ENCODE measurements around the gene NCEH1.
"Not testable (repeated sequence)": the region's sequence is repeated elsewhere in the genome, so short reads cannot be mapped to it uniquely, and the experiment has no call there.

The NCEH1 gene

DNA sequence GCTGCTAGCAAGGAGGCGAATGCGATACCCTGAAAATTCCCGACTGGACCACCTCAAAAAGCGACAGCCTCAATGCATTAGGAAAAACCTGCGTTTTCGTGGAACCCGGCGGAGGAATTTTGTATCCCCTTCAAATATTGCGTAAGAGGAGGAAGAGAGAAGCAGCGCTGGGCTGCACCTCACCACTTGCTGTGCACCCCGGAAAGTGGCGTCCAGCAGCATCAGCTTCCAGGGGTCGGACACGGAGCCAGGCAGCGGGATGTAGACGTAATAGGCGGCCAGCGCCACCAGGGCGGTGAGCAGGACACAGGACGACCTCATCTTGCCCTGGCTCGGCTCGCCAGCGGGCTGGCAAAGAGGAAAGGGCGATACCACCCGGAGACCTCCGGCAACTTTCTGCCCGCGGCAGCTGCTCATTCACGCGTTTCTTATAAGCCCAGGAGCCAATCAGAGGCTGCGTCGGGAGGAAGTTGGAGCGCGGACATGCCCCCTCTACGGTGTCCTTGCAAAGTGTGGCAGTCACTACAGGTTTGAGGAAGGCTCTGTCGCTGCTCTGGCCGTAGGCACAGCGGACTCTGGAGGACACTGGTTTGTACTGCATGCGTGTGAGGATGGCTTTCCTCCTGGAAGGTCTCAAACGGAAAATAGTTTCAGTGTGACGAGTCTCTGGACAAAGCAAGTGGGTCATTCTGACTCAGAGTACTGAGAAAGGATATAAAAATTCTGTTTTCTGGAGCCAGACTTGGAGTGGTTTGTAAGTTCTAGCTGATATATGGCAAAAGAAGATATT lies at the start of gene NCEH1:
Gene NCEH1 (minus strand): TSS at position 404 of the 790 bp plus-strand sequence. CDS start 83 bp downstream, at position 321.
- DNase-seq (ENCODE audit: low spot score): peak; percentile 93

DNA sequence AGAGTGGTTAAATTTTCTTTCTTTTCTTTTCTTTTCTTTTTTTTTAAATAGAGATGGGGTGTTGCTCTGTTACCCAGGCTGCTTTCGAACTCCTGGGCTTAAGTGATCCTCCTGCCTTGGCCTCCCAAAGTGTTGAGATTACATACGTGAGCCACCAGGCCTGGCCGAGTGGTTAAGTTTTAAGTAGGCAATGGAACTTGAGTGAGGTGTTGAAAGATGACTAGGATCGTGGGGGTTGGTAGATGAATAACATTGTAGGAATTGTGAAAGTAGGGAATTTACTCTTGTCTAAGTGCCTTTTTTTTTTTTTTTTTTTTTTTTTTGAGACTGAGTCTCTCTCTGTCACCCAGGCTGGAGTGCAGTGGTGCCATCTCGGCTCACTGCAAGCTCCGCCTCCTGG lies 49.5 kb upstream of the NCEH1 start:
- DNase-seq (ENCODE audit: low spot score): not testable (repeated sequence)

DNA sequence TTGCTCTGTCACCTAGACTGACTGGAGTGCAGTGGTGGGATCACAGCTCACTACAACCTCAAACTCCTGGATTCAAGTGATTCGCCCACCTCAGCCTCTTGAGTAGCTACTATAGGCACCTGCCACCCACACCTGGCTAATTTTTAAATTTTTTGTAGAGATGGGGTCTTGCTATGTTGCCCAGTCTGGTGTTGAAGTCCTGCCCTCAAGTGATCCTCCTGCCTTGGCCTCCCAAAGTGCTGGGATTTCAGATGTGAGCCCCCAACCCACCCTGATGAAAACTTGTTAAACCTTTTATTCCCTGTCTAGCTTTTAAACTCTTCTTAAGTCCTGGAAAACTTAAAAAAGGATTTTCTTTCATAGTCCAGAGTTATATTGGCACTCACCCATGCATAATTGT lies 42.3 kb upstream of the NCEH1 start:
- no peak for DNase-seq (ENCODE audit: low spot score)

DNA sequence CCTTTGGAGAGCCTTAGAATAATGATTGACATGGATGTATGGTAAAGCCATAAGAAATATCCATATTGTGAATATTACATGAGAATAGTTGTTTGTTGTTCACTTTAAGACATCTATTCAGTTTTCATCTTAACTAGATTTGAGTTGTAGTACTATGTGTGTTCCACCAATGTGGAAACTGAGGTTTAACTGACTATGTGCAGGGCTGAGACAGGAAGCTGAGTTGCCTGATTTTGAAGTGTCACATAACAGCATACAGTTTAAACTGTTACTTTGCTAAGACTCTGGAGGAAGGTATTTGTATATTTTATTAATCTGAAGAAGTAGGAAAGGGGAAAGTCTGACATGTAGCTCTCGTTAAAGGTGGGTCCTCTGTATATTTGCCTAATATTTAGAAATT lies 41.8 kb upstream of the NCEH1 start:
- no peak for DNase-seq (ENCODE audit: low spot score)

DNA sequence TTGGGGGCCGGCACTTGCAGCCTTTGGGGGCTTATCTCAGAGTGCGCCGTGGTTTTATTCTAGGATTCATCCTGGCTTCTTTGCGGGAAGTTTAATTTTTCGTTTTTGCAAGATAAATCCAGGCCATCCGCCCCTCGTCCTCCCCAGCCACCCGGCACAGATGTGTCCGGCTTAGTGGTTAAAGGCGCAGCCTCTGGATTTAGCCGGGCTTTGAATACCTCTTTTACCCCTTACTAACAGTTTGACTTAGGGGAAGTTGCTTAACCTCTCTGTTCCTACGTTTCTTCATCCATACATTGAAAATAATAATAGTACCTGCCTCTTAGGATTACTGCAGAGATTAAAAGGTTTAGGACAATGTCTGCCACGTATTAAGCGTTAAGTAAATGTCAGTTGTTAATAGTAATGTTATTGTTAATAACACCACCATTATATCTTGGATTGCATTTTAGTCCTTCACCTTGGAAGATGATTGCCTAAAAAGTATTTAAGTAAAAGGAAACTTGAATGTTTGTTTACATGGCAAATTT lies 40.4 kb upstream of the NCEH1 start:
- peak; percentile 42 for DNase-seq (ENCODE audit: low spot score)

DNA sequence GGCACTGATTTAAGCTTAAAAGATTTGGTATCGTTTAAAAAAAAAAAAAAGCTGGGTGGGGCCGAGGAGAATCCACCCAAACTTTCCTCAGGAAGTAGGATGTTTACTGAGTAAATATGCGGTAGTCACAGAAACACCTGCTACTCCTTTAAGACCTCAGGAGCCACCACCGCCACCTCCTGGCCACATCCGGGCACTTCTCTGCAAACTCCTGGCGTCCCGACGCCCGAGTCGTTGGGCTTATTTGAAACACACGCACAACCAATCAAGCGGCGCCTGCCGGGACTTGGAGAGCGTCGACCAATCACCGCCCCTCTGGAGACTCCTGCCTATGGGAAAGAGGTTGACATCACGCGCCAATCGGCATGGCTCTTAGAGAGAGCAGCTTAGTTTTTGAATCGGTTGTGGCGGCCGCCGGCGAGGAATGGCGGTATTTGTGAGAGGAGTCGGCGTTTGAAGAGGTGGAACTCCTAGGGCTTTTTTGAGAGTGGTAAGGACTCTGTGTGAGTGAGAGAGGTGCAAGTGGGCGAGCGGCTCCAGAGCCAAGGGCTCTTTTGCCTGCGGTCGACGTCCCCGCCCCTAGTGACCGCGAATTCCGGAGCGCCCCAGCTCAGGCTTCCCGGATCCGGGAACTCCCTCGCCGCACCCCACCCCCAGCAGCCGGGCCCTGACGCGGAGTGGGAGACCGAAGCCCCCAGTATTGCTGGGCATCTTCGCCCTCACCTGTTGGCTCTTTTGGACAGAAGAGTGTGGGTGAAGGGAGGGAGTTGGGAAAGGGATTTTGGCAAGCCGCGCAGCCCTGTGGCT lies 39.7 kb upstream of the NCEH1 start, which contains the start of gene ECT2:
Gene ECT2 (plus strand): TSS at position 359 of the 807 bp plus-strand sequence. CDS start 3,805 bp downstream, outside the sequence.
- DNase-seq (ENCODE audit: low spot score): peak; percentile 99

GRCh38 chr3:172750069-172750367 lies 39.2 kb upstream of the NCEH1 start:
- no peak for DNase-seq (ENCODE audit: low spot score)

DNA sequence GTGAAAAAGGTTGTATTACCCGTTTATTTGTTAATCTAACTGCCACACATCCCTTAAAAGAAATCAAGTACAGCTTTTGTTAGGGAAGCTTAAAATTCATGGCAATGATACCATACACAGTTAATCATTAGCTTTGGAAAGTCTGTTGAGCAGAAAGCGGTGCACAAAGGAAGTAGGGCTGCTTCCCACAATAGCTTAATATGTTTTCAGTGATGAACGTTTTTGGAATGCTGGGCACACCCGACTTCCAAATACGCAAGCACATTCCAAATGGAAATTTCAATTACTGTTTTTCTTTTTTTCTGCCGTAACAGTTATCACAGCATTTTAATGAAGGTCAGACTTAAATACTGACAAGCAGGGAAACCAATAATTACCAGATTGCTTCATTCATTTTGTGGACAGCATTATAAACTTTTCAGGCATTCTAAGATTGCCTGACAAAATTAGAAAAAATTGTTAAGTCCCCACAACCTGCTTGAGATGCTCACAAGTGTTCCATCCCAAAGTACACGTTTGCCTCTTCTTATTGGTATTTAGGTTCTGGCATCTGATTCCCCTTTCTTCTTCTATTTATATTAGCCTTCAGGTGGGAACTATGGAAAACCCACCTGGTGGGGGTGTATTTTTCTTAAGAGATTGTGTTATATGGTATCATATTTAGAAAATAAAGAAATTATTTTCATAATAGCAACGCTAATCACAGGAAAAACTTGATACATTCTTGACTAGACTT lies 38.5 kb upstream of the NCEH1 start:
- peak; percentile 79 for DNase-seq (ENCODE audit: low spot score)

DNA sequence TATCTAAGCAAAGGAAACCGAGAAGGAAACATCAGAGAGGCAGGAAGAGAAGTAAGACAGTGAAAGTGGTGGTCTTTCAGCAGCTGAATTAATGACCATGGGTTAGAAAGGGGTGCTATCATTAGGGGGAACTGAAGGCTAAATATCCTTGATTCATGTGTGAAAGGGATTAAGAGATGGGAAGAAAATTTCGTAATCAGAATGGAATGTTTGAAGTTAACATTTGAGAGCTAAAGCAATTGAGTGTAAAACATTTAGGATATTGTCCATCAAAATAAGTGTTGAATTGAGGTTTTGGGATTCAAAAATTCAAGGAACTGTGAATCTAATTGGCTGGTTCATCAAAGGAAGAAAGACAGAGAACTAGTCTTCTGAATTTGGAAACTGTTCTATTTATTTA lies 35.6 kb upstream of the NCEH1 start:
- DNase-seq (ENCODE audit: low spot score): peak; percentile 40

DNA sequence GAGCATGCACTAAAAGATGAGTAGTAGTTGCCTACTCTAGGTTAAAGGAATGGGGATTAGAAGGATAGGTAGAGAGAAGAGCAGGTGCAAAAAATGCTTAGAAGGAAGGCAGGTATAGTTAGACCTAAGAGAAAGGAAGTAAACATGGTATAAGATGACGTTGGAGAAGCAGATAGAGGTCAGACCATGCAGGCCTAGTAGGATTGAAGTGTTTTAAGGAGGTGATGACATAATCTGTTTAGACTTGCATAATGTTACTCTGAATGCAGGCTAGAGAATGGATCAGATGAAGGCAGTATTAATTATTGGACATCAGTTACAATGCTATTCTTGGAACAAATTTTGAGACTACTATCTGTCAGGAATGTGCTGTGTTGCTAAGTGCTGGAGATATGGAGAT lies 28.6 kb upstream of the NCEH1 start:
- no peak for DNase-seq (ENCODE audit: low spot score)

DNA sequence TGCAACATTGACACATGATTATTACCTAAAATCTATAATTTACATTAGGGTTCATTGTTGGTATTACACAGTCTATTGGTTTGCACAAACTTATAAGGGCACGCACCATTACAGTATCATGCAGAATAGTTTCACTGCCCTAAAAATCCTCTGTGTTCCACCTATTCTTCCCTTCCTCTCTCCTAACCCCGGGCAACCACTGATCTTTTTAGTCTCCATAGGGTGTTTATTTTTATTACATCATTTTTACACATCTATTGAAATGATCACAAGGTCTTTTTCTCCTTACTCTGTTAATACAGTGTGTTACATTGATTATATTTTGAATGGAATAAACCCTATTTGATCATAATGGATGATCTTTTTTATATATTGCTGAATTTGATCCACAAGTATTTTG lies 24.1 kb upstream of the NCEH1 start:
- no peak for DNase-seq (ENCODE audit: low spot score)

DNA sequence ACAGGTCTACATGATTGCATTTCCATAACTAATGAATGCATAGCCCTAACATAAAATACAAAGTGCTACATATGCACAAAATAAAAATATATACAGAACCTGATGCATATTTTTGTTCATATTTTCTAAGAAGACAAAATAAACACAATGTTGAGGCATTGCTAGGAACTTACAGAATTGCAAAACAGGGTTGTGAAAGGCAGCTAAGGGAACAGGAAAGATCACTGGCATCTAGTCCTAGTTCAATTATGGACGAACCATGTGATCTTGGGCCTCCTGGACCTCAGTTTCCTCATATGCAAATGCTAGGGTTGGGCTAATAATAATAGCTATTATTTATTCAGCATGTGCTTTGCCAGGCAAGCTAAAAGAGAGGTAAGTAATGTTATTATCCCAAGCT lies 15.5 kb upstream of the NCEH1 start:
- DNase-seq (ENCODE audit: low spot score): no peak

DNA sequence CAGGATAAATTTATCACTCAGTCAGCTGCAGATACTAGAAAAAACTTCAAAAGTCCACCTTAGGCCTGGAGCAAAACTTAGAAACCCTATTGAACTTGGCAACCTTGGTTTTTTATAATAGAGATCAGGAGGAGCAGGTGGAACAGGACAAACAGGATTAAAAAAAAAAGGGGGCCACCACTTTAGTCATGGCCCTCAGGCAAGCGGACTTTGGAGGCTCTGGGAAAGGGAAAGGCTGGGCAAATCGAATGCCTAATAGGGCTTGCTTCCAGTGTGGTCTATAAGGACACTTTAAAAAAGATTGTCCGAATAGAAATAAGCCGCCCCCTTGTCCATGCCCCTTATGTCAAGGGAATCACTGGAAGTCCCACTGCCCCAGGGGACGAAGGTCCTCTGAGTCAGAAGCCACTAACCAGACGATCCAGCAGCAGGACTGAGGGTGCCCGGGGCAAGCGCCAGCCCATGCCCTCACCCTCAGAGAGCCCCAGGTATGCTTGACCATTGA lies 11.7 kb upstream of the NCEH1 start:
- DNase-seq (ENCODE audit: low spot score): not testable (repeated sequence)

DNA sequence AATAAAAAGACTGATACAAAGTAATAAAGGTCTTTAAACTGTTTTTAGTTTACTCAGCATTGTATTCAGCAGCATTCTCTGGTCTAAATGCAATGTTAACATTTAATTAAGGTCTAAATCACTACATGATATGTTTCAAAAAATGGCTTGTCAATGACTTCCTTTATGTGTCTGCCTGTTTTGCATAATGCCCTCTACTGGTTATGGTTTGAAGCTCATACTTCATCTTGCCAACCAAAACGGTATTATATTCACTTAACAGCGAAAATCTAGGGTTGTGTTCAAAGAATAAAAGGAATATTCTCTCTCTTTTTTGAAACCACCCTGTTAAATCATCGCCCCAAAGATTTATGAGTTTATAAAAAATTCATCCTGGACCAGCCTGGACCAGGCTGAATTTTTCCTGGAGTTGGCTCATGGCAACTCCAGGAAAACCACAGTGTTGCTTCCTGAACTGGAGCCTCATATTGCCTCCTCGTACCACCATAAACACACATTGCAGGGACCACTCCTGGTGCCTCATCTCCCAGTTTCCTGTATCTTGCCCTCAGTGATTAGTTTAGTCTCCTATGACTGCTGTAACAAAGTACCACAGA lies 6.7 kb upstream of the NCEH1 start:
- DNase-seq (ENCODE audit: low spot score): no peak

DNA sequence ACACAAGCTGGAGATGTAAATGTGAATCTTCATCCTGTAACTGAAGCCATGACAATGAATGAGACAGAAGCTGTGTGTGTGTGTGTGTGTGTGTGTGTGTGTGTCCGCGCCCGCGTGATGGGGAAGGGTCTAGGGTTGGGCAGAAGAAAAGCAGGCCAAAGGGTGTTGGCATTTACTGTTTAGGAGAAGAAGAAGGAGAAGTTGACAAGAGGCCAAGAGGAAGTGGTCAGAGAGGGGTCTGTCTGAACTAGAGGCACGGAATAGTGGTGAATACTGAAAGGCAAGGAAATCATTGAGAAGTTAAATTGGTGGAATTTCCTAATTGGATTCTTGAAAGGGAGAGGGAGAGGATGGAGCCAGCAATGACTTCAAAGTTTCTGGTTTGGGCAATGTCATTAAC lies 5.6 kb upstream of the NCEH1 start:
- no peak for DNase-seq (ENCODE audit: low spot score)

- peak; percentile 39 for DNase-seq (ENCODE audit: low spot score)
These were observed 2.4 kb upstream of the NCEH1 start for GRCh38 chr3:172713316-172713715.

DNA sequence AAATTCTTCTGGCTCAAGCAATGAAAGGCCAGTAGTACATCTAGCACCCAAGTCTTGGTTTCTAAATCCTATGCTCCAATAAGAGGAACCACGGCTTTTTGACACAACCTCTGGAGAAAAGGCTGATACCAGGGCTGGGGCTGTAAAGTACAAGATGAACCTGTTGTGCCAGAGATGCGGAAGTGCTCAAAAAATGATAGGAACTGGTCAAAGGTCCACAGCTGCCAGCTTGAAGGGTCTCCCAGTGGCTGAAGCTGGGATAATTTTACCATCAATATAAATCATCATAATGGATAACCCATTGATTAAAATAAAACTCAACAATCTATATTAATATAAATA lies 558 bp upstream of the NCEH1 start:
- no peak for DNase-seq (ENCODE audit: low spot score)

- peak; percentile 60 for DNase-seq (ENCODE audit: low spot score)
These were observed 848 bp downstream of the NCEH1 start for GRCh38 chr3:172709774-172710663.

DNA sequence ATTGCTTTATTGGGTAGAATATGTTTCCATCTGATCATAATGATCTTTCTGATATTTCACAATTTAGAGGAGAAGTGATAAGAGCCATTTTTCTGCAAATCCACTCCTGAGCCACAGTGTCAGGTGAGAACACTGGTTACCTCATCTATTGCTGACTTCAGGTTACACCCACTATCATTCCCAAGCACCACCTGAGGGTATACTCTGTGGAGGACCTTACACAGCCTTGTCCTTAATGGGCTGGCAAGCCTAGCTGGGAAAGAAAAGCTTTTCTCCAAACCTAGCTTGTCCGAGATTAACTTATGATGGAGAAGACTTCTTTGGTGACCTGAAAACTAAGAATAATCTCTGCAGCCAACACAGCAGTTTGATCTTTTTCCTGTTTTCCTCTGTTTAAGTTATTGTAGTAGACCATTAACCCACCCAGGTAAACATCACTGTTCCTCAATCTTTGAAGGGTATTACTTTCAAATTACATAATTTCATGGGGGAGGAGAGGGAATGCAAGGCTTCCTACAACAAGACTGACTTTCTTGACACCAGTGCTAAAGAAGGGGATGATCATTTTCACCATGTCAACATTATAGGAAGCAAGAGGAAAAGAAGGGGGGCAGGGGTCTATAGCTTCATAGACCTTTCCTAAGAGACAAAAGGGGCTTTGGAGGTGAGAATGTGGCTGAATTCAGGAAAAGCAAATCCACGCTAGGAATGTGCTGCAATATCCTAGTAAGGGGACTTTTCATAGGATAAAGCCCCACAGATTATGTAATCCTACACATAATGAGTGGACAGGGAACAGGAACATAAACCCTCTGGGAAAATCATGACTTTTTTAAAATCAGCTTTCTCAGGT lies 1.7 kb downstream of the NCEH1 start:
- no peak for DNase-seq (ENCODE audit: low spot score)

- DNase-seq (ENCODE audit: low spot score): peak; percentile 54
These were observed 2.9 kb downstream of the NCEH1 start for GRCh38 chr3:172707967-172708366.
